Heart left ventricle (tissue), 13 donors: Measurements from ENCODE around the gene ENSA.
"Not testable (repeated sequence)": the region's sequence is repeated elsewhere in the genome, so short reads cannot be mapped to it uniquely, and the experiment has no call there.

Experiments
- CTCF ChIP-seq, 12 donors: fragments of 200-600 bp; sonication (generic) in 4 of 12; IDR thresholded peaks; one replicate each; pipeline versions ENCODE4 v1.5.0 to v1.8.0; 2018 to 2022; ENCODE audit warnings: antibody characterized with exemption in 12 of 12, mild to moderate bottlenecking in 5 of 12
- POLR2A ChIP-seq, 2 donors: fragments of 450-650 bp; IDR thresholded peaks; one replicate each; pipeline ENCODE4 v1.6.1; 2017; ENCODE audit warnings: antibody characterized with exemption in 2 of 2, mild to moderate bottlenecking in 2 of 2, moderate library complexity in 2 of 2
- donor health status: ischemic (EF 13 %, LVEDD 7.1; RV severe dilation, severe dysfunction).
- donor health status: DM: no; HTN: yes; CAD: no.
- donor health status: DM: no; HTN: no; CAD: no.
- donor health status: ischemic (EF 25% LVEDD 6.9; RV normal size, moderate dysfunction).
- donor health status: ischemic (EF 25% LVEDD 5.7; RV mildly dilated, moderate dysfunction).
- donor health status: ischemic (EF 35%, LVEDD 5.7; RV mildly dilated, moderate dysfunction).
- donor health status: nonischemic (EF 11% LVEDD 7.7; RV severe dilation, severe dysfunction).
- donor health status: DM: yes; HTN: yes; CAD: no.
- donor health status: PGD.
- donor health status: ischemic (EF 29% LVEDD 5.4; RV normal size, mild dysfunction).
- donor health status: nonischemic (EF 23%, LVEDD 6.1; RV moderate dilation, normal function).

GRCh38 chr1:150654635-150655034, 25.2 kb upstream of the ENSA start:
- not testable (repeated sequence) for TF ChIP-seq POLR2A, CTCF (IDR thresholded peaks at IDR 0.05)
